ENCODE results near the gene DOCK4.

DNA sequence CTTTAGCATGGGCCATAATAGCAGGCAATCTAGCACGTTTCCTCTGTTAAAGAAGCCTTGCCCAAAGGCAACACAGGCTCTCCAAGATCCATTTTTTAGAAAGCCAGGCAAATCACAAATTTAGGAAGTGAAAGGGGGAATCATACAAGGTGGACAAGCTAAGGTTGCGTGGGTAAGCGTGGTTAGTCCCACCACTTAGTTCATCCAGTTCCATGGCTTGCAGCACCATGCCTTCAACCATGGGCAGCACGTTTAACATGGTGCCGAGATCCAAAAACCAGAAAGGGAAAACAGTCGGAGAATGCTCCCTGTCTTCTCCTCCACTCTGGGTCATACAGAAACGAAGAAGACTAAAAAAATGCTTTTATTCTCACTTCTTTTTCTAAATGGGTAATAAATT, 409.5 kb downstream of the DOCK4 start:
- TF ChIP-seq JUND (IDR thresholded peaks at IDR 0.05) (no peak), EGR1 (IDR thresholded peaks at IDR 0.05; ENCODE audit: low read depth in 2 of 2) (no peak)

Measured in liver (tissue), 2 donors.